DMS153 treated with DMSO at 0.1 percent for 48 hours (cell line): Measurements from ENCODE around the gene SPTBN4.
A peak's percentile ranks its signal among the peaks of the same experiment; 100 is the strongest.
"Not testable (repeated sequence)": the region's sequence is repeated elsewhere in the genome, so short reads cannot be mapped to it uniquely, and the experiment has no call there.

Experiments
- DNase-seq: peaks from one replicate; lab custom pipeline; 2025; ENCODE audit not compliant: unreplicated experiment; lab: John Stamatoyannopoulos, UW

The SPTBN4 gene

GRCh38 chr19:40441719-40442253 is 25.0 kb upstream of the SPTBN4 start:
- DNase-seq: no peak

GRCh38 chr19:40442328-40443130 is 24.3 kb upstream of the SPTBN4 start:
- DNase-seq: no peak

- peak; percentile 96 for DNase-seq
Observed at GRCh38 chr19:40443131-40443999, 23.4 kb upstream of the SPTBN4 start.

DNA sequence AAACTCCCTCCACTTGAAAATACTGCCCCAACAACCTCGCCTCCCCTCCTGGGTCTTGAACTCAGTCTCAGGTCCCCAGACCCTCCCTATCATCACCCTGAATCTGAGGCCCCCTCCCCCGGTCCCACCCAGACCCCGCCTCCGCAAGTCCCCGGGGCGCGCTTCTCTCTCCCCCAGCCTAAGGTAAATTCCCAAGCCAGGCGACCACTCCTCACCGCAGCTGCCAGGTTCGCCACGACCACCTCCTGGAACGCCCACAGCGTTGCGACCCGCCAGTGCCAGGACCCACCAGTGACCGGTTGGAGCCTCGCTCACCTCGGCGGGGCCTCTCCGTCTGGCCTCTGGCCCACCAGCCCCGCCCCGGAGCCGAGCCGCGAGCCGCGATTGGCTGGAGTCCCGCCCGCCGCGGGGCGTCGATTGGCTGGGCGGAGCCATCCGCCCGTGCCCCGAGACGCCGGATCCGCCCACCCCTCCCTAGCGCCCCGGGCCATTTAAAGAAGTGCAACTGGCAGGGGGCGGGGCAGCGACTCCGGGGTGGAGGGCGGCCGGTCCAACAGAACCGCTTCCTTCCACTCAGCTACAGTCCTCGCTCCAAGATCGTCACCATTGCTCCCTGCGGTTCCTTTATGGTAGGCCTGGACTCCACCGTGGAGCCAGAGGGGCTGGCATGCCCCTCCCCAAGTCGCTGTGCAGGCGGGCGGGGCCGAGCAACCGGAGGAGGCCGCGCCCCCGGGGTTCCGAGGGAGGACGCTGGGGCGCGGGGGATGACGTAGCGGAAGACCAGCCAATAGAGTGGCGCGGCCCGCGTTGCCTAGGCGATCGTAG is 22.6 kb upstream of the SPTBN4 start, which contains the start of gene SERTAD3:
SERTAD3 (minus strand) TSS at position 336 of the 825 bp plus-strand sequence. CDS start 2,255 bp downstream, outside the sequence.
- peak; percentile 94 for DNase-seq

DNA sequence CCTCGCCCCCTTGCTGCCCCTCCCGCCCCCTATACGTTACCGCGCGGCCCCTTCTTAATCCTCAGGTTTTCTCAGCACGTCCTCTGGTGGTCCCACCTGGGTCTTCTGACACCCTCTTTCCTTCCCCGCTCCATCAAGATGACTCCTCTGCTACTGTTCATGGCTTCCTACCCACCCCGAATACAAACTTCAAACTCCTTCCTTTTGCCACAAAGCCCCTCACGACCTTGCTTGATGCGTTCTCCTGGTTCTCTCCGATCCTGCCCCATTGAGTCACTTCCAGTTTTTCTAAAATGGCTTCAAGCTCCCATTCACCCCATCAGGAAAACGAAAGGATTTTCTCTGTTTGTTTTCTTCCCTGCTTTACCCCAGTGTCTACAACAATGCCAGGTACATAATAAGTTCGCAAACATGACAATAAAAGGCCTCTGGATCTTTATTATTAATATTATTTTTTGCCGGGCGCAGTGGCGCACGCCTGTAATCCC is 21.9 kb upstream of the SPTBN4 start:
- no peak for DNase-seq

- no peak for DNase-seq
Observed at GRCh38 chr19:40445780-40446262, 21.0 kb upstream of the SPTBN4 start.

DNA sequence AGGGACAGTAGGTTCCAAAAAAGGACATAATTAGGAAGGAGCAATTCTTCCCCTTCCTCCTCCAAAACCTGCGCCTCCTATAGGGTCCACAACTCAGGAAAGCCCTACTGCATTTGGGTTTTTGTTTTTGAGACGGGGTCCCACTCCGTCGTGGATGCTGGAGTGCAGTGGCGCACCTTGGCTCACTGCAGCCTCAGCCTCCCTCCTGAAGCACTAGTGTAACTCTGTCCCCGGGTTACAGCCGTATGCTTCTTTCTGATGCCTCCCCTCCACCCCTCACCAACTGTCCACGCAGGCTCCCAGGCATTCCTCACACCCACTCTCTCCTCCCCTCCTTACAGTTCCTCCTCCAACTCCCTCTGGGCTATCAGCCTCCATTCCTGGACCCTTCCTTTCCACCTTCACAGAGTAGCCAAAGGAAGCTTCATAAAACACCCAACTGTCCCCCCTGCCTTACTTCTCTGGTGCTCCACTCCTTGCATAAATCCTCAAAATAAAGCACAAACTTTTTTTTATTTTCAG is 20.5 kb upstream of the SPTBN4 start:
- no peak for DNase-seq

- no peak for DNase-seq
Observed at GRCh38 chr19:40449506-40449905, 17.3 kb upstream of the SPTBN4 start.

DNA sequence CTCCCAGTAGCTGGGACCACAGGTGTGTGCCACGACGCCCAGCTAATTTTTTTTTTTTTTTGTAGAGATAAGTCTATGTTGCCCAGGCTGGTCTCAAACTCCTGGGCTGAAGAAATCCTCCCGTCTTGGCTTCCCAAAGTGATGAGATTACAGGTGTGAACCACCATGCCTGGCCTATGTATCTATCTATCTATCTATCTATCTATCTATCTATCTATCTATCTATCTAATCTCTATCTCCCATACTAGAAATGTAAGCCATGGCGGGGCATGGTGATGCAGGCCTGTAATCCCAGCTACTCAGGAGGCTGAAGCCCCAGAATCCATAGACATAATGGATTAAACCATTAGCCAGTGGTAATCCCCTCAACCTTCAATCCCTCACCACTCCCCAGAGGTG is 16.1 kb upstream of the SPTBN4 start:
- no peak for DNase-seq

- no peak for DNase-seq
Observed at GRCh38 chr19:40452016-40452415, 14.8 kb upstream of the SPTBN4 start.

DNA sequence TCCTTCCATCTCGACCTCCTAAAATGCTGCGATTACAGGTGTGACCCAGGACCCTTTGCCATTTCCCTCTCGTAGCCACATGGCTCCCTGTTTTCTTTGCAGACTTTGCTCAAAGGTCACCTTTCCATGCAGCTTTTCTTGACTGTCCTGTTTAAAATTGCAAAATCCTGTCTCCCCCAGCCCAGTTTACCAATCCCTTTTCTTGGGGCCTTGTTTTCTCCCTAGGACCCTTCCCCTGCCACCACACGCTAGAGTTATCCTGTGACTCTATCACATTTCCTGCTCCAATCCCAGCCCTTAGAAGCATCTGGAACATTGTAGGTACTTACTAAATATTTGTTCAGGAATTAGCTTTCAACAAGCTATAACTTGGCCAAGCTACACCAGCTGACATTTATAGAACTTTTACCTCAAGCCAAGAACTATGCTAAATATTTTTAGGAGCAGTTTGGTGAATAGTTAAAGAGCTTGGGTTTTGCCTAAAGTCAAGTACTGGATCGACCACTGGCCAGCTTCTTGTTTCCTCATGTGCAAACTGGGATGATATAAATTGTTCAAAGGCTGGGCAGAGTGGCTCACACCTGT is 13.6 kb upstream of the SPTBN4 start:
- DNase-seq: no peak

DNA sequence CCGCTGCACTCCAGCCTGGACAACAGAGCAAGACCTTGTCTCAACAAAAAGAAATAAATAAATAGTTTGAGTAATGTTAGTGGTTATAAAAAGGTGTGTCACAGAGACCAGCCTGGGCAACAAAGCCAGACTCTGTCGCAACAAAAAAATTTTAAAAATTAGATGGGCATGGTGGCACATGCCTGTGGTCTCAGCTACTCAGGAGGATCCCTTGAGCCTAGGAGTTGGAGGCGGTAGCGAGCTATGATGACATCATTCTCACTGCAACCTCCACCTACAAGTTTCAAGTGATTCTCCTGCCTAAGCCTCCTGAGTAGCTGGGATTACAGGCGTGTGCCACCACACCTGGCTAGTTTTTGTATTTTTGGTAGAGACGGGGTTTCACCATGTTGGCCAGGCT is 12.9 kb upstream of the SPTBN4 start:
- DNase-seq: not testable (repeated sequence)

GRCh38 chr19:40457048-40457447 is 9.8 kb upstream of the SPTBN4 start:
- no peak for DNase-seq

DNA sequence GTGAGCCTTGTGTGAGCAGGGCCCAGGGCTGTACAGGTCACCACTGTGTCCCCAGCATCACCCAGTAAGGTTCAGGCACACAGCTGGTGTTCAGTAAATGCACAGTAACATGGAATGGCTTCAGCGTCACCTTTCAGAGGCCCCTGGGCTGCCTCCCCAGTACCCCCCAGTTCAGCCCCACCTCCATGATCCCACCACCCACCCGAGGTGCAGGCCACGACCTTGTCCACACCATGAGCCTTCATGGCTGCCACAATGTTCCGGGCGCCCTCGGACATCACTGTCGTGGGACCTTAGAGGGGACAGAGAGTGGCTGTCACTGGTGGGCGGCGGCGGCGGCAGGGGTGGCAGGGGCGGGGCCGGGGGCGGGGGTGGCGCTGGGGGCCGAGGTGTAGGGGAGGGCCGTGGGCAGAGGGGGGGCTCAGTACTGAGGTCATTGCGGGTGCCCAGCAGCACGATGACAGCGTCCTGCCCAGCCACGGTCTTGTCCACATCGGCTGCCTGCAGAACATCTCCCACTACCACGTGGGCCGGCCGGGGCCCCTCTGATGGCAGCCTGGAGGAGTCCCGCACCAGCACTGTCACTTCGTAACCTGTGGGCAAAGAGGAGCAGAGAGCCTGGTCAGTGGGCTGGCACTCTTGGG is 8.7 kb upstream of the SPTBN4 start:
- no peak for DNase-seq

DNA sequence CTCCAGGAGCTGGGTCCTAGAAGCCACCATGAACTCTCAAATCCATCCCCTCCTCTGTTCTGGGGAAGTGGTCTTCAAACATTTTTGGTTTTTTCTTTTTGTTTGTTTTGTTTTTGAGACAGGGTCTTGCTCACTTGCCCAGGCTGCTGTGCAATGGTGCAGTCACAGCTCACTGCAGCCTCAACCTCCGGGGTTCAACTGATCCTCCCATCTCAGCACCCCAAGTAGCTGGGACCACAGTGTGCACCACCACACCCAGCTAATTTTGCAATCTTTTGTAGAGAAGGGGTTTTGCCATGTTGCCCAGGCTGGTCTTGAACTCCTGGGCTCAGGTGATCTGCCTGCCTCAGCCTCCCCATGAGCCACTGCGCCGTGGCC is 8.2 kb upstream of the SPTBN4 start:
- DNase-seq: no peak

- no peak for DNase-seq
Observed at GRCh38 chr19:40460185-40460584, 6.6 kb upstream of the SPTBN4 start.

DNA sequence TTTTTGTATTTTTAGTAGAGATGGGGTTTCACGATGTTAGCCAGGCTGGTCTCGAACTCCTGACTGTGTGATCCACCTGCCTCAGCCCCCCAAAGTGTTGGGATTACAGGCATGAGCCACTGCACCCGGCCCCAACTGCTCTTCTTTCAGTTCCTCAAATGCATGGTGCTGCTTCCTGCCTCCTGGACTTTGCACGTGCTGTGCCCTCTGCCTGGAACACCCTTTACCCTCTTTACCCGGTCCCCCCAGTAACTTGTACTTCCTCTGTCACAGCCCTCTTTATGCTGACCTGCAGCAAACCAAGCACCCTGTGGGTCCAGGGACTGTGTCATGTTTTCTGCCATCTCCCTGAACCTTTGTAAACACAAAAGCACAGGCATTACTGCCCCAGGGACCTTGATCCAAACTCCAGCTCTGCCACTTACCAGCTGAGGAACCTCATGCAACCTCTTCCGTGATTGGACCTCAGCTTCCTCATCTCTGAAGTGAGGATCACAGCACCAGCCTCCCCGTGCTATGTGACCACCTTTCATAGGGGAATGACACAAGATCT is 5.1 kb upstream of the SPTBN4 start:
- no peak for DNase-seq

GRCh38 chr19:40463587-40464037 is 3.2 kb upstream of the SPTBN4 start:
- DNase-seq: not testable (repeated sequence)
